IPS-NIHi11 (cell line): Measurements from ENCODE around the gene ARNT2.
"Not testable (repeated sequence)": the region's sequence is repeated elsewhere in the genome, so short reads cannot be mapped to it uniquely, and the experiment has no call there.

ENCODE experiments used
- DNase-seq: peaks from one replicate; pipeline ENCODE4 v3.0.0; 2012; ENCODE audit warnings: mixed read lengths, low spot score

ARNT2 gene

GRCh38 chr15:80404057-80404760 lies at the start of gene ARNT2:
ARNT2 (plus strand) TSS chr15:80404382; CDS start chr15:80404516, 134 bp downstream.
- peak; percentile 87 for DNase-seq

GRCh38 chr15:80367094-80367493 lies 37.1 kb upstream of the ARNT2 start:
- peak; percentile 25 for DNase-seq

GRCh38 chr15:80367661-80368060 lies 36.5 kb upstream of the ARNT2 start:
- peak; percentile 30 for DNase-seq

- DNase-seq: no peak
Measured at GRCh38 chr15:80371924-80372323, 32.3 kb upstream of the ARNT2 start.

- DNase-seq: no peak
Measured at GRCh38 chr15:80374441-80374840, 29.7 kb upstream of the ARNT2 start.

GRCh38 chr15:80375968-80376891 lies 28.0 kb upstream of the ARNT2 start:
- no peak for DNase-seq

GRCh38 chr15:80379693-80380092 lies 24.5 kb upstream of the ARNT2 start:
- DNase-seq: no peak

- no peak for DNase-seq
Measured at GRCh38 chr15:80380154-80380553, 24.0 kb upstream of the ARNT2 start.

GRCh38 chr15:80382285-80382684 lies 21.9 kb upstream of the ARNT2 start:
- DNase-seq: no peak

- DNase-seq: no peak
Measured at GRCh38 chr15:80384432-80384831, 19.8 kb upstream of the ARNT2 start.

- no peak for DNase-seq
Measured at GRCh38 chr15:80386151-80386550, 18.0 kb upstream of the ARNT2 start.

- DNase-seq: no peak
Measured at GRCh38 chr15:80388326-80388725, 15.9 kb upstream of the ARNT2 start.

- no peak for DNase-seq
Measured at GRCh38 chr15:80389370-80389769, 14.8 kb upstream of the ARNT2 start.

- not testable (repeated sequence) for DNase-seq
Measured at GRCh38 chr15:80390942-80391341, 13.2 kb upstream of the ARNT2 start.

- no peak for DNase-seq
Measured at GRCh38 chr15:80395616-80396015, 8.6 kb upstream of the ARNT2 start.

GRCh38 chr15:80396096-80396495 lies 8.1 kb upstream of the ARNT2 start:
- DNase-seq: no peak

GRCh38 chr15:80399508-80399907 lies 4.7 kb upstream of the ARNT2 start:
- no peak for DNase-seq

- DNase-seq: no peak
Measured at GRCh38 chr15:80401456-80401855, 2.7 kb upstream of the ARNT2 start.

- DNase-seq: no peak
Measured at GRCh38 chr15:80402339-80402738, 1.8 kb upstream of the ARNT2 start.

- DNase-seq: peak; percentile 73
Measured at GRCh38 chr15:80403712-80404056, 498 bp upstream of the ARNT2 start.

- peak; percentile 64 for DNase-seq
Measured at GRCh38 chr15:80404761-80405553, 775 bp downstream of the ARNT2 start.

GRCh38 chr15:80405554-80405850 lies 1.3 kb downstream of the ARNT2 start:
- DNase-seq: no peak

GRCh38 chr15:80405970-80406369 lies 1.8 kb downstream of the ARNT2 start:
- no peak for DNase-seq
